GM12872 (cell line): Measurements from ENCODE around the gene LCP2.

Source experiments
- CTCF ChIP-seq: IDR thresholded peaks from 3 replicates; pipeline ENCODE4 v1.5.1; 2011; ENCODE audit warnings: low read depth, mild to moderate bottlenecking, low read length, moderate library complexity; ENCODE audit not compliant: insufficient read depth

The LCP2 gene

DNA sequence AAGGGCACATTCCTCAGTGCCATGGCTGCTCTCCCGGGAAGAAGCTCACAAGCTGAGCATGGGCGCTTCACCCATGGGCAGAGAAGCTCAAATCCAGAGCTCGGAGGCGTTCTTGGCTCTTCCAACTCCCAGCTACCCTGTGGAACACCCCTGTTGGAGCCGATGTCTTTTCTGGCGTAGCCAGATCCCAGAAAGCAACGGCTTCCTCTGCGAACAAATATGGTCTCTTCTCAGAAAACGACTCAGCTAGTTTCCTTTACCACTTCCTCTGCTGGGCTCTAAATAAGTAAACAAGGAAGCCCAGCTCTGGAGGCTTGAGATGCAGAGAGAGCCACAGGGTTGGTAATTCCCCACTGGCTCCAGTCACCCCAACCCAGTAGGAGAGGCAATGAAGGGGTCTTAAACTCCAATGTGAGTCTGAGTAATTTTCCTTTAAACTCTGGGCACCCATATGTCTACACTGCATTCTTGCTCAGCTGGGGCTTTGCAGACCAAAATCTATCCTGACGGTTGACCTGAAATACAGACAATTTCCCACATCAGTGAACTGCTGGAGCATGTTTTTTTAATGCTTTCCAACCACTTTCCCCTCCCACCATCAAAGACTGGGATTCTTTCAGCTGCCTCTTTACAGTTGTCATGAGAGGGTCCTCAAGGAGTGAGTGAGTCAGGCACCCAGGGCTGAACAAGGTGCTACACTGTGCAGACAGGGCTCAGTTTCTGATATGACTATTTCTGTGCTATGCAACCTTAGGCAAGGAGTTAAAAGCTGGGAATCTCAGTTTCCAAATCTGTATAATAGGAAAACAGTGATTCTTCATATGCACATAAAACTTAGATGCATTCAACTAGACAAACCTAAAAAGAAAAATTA is at the start of gene LCP2:
LCP2 (minus strand) TSS at position 189 of the 874 bp plus-strand sequence; CDS start at position 23, 166 bp downstream.
- TF ChIP-seq CTCF: no peak

DNA sequence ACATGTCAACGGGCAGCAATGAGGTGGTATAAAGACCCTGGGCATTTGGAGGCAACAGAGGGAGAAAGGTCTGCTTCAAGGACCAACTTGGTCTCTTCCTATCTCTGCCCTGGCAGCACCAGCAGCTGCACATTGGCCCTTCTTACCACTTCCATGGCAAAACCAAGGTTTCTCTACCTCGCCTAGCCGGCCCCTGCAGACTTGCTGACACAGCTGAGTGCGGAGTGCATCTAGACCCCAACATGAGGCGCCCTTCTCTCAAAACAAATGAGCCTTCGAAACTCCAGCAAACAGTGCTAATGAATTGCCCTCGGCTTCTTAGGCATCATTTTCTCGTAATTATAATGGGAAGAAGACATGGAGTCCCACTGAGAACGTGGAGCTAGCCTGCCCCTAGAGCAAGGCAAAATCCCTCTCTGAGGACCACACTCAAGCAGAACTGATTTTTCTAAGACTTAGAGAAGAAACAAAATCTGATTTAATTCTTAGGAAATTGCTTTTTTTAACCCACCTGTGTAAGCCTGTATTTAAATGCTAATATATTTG is 49.5 kb upstream of the LCP2 start:
- no peak for TF ChIP-seq CTCF

- TF ChIP-seq CTCF: no peak
These were observed 48.4 kb upstream of the LCP2 start for GRCh38 chr5:170345971-170346370.

DNA sequence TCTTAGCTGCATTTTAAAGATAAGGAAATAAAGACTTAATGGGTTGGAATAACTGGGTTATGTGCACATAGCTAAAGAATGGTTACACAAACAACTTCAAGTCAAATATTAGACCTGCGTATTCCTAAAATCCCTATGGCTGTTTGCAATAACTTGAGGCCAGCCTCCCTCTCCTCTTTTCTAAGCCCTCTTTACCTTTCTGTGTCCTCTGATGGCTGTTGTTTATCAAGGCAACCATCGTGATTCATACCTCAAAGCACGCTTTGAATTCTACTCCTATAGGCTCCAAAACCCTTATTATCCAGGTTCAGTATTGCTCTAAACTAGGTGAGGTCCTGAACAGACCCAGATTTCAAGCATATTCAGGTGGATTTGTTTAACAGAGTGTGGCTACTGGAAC is 45.6 kb upstream of the LCP2 start:
- TF ChIP-seq CTCF: no peak

GRCh38 chr5:170342153-170342725 is 44.7 kb upstream of the LCP2 start:
- no peak for TF ChIP-seq CTCF

GRCh38 chr5:170341545-170341944 is 44.0 kb upstream of the LCP2 start:
- TF ChIP-seq CTCF: no peak

GRCh38 chr5:170339780-170340167 is 42.2 kb upstream of the LCP2 start:
- no peak for TF ChIP-seq CTCF
